Measurements from ENCODE around the gene PRKD3.

The PRKD3 gene
- total RNA-seq: 61.3 to 122 (median 80.2) reads per million in 18 experiments

DNA sequence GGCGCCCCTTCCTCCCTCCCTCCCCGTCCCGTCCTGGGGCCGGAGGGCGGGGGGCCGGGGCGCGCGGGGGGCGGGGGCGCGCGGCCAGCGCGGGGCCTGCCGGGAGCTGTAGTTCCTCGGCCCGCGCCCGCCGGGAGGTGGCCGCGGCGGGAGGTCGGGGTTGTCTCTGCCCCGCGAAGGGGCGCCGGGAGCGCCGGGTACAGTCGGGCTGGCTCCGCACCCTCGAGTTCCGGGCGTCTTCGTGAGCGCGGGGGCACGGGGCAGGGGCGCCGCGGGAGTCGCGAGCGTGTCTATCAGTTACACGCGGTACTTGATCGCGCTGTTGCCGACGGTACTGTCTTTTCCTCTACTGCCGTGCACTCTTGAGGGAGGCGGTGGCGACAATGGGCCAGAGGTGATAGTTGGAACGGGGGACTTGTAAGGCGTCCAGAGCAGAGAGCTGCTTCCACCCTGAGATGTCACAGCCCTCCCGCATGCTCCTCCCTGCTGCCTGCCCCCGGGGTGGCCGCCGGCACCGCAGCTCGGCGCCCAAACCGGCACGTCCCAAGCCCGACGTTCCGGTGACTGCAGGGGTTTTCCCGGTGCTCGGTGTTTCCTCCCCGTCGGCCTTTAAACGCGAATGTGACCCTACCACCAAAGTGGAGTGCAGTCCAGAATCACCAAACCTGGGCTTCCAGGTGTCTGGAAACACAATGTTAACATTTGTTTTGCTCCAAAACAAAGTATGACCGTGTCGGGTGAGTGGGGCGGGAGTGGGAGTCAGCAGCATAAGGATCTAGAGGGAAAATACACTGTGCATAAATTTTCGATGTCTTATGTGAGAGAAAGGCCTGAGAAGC is at the start of gene PRKD3:
Gene PRKD3 (minus strand): TSS at position 48 of the 839 bp plus-strand sequence. CDS start 8,309 bp downstream, outside the sequence.
- DNase-seq: peak; percentile 26 to 75

DNA sequence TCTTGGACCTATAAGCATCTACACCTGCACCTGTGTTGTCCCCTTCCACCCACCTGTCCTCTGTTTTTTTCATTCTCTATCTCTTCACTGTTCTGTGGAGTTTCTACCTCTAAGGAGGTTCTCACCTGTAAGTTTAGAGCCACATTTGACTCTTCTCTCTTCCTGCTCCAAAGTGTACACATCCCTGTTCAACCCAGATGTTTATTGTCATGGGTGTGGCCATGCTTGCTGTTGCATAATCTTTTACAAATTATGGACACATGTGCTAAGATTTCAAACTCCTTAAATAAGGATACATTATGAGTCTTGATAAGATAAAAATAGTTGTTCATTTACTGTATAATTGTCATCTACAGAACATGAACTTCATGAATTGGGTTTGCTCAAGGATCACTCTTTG is 47.4 kb upstream of the PRKD3 start:
- no peak for DNase-seq

DNA sequence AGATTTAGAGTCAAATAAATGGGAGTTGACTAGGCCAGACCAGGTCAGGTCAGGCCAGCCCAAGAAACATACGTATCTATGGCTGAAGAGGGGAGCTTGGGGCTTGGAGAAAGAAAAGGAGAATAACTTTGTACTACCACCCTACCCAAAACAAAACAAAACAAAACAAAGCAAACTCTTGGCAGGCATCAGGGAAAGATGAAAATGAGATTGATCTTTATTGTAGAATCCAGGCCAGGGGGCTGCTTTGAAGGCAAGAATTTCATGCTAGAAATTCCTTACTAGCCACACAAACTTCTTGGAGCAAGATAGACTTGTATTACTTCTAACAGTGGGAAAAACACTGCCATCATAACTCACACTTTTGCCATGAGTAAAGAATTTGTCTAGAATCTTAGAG is 46.0 kb upstream of the PRKD3 start:
- no peak for DNase-seq

DNA sequence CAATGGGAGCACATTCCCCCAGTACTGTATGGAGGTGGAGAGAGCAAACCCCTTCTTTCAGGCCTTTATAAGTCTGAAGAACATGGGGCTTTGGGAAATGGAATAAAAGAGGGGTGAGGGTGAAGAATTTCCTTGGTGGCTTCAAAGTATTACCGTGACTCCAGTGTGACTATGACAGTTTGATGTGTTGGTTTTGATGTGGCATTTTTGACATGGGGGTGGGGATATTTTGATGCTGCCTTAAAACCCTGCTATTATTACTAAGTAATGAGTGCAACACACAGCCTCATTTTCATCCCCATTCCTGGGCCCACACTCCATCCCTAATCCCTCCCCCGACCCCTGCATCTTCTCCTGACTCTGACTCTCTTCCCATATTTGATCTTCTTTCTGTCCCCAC is 43.4 kb upstream of the PRKD3 start:
- DNase-seq: no peak

DNA sequence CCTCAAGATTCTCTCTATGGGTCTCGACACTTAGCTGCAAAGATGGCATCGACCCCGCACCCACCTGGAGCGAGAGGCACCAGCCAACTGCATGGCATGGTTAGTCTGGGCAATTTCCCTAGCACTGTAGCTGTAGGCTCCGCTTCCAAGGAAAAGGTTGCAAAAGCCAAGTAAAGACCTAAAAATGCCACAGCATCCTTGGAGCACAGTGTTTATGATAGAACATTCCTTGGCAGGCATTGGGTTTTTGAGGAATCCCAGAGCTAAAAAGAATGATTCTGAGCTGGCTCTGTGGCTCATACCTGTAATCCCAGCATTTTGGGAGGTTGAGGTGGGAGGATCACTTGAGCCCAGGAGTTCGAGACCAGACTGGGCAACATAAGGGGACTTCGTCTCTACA is 42.7 kb upstream of the PRKD3 start:
- no peak for DNase-seq

DNA sequence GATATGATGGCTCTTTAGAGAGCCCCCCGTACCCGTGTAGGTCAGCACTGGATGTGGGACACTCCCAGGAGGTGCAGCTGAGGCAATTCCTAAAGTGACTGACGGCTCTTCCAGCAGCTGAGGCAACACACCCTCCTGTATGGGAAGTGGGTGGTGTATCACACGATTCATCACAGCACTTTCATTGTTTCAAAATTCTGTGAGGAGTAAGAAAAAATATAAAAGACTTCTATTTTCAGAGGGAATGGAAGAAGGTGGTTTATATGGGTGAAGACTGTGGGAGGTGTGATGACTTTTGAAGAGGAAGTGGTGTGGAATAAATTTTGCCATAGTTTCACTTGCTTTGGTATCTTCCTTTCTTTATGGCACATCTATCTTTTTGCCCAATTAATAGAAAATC is 42.1 kb upstream of the PRKD3 start:
- DNase-seq: peak; percentile 53 to 66

DNA sequence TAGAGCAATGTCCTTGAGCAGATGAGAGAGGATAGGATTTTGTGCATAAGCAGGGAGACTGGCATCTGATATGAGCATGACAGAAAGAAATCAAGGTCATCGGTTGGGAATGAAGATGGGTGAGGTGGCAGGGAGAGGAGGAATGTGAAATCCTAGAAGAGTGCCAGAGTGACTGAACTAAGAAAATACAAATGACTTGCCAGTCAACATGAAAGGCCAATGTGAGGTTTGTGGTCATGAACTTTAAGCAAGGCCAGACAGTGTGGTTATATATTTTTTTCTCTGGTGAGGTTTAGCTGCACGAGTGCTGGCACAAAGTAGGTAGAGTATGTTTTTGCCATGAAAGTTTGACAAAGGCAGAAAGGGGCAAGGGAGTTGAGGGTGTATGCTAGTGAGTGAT is 41.0 kb upstream of the PRKD3 start:
- DNase-seq: no peak

DNA sequence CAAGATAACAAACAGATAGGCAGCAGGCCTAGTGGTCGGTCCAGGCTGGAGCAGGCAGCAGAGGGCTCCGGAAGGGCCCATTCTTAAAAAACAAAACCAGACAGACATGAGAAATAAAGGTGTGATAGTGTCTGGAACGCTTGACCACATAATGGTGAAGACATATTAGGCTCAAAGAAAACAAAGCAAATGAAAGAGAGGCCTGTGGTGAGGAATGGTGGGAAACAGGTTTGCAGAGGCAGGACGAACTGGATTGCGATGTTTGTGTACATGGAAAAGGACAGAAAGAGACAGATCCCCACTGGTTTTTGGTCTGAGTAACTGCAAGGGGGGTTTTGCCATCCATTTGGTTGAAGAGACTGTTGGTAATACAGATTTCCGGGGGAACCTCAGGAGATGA is 39.7 kb upstream of the PRKD3 start:
- no peak for DNase-seq

DNA sequence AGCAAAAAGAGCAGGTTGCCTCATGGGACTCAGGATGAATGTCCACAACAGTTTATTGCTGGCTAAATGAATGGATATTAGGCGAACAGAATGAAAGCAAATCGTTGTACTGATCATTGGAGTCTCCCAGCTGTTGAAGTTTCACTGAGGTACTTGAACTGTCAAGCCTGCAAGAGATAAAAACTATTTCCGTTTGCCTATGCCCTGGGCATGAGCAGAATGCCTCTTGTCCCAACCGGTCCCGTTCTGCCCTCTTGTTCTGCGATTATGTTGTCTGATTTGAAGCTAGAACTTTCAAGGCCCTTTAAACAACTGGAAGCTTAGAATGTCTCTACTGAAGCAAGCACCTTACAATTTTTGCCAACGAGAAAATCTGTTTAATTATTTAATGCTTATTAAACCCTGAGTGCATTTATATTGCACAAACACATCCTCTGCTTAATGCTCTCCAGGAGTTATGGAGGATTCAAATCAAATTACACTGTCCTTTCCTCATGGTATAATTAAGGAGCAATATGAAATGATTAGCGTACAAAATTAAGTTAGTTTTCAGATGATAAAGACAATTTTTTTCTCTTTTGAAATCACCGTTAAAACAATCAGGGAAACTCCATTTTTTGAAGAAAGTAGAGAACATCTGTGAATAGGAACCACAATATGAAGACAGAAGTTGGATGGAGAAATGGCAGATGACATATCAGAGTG is 37.5 kb upstream of the PRKD3 start:
- DNase-seq: no peak

DNA sequence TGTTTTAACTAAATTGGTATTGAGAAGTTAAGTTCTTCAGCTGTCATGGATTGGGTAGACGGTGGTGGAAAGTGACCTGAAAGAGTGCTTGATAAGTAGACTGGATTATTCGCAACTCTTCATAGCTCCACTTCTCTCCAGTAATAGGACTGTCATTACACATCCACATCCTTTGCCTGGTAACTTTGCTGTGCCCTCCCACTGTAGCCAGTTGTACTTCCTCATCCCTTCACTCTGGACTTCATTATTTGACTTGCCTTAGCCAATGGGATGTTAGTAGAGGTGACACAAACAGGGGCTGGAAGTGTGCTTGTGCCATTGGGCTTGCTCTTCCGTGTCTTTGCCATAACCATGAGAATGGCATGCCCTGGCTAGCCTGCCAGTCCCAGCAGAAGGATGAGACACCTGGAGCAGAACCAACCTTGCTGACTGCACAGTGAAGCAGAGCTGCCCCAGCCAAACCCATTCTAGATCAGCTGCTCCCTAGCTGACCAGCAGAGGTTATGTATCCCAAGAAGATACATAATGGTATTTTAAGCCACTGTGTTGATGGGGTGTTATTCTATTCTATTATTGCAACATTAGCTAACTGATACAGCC is 36.7 kb upstream of the PRKD3 start:
- DNase-seq: peak; percentile 64 to 69

DNA sequence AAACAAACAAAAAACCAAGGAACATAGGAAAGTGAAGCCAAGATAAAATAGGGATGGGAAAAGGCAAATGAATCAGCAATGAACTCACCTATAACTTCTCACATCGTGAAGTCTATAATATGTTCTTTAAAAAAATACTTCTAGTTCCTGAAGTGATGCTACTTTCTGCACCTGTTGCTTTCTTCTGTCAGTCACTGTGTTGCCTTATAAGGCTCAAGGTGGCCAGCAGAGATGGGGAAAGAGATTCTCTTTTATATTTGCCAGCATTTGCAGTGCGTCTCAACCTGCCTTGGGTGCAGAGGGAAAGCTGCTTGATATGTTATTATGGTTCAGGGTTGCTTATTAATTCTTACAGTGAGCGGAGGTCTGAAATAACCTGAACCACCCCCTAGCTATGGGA is 33.8 kb upstream of the PRKD3 start:
- DNase-seq: no peak

DNA sequence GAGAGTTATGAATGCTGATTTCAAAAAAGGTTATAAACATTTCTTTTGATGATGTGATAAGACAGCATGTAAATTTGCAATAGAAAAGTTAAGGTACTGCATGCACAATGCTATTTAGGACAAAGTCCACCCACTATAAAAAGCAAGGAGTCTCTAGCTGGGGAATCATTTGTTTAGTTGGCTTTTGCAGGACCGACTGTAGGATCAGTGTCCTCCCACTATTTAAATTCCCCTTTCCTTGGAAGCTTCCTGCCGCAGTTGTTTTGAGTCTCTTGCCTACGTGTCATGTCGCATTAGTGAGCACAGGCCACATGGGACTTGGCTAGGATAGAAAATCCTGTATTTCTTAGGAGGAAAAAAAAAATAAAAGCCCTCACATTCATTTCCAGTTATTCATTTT is 32.9 kb upstream of the PRKD3 start:
- no peak for DNase-seq

DNA sequence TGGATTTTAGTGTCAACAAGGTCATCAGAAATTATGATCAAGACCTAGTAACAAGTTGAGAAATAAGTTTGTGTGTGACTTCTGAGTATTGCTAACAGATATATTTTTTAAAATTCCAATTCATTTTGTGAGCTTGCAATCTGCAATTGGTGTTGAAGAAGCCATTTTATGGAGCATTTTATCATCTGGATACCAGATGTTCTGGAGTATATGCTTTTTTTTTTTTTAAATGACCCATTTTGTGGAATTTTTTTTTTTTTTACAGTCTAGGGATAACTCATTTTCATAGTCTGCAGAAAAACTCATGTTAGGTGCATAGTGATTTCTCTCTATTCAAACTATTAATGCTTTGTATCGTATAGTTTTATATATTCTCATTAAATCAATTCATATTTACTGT is 32.4 kb upstream of the PRKD3 start:
- no peak for DNase-seq

DNA sequence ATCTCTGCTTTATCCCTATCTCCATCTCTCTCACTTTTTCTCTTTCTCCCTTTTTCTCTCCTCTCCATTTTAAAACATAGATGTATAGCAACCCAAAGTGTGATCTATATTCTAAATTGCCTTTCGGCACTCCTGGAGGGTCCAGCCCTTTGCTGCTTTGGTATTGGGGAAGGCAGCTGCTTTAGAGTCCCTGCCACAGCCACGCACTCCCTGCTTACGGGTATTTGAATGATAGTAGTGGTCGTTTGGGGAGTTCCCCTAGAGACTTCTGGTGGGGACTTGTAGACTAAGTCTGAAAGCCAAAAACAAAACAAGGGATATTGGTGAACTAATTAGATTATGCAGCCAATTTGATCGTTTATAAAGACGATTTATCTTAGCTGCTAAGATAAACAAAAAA is 31.7 kb upstream of the PRKD3 start:
- DNase-seq: no peak

DNA sequence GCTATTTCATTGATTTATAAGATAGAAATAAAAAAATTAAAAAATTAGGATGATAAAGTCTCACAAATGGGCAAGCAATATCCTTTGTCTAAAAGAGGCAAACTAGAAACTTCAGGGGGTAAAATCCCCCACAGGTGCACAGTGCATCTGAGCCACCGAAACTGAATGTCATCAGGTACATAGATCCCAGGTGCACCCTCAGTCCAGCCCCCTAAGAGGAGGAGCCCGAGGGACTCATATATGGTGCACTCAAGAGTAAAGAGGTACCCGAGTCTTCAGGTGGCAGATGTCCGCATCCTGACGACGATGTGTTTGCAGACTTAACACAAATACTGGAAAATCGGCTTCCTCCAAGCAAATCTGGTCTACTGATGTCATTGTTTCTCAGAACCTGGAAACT is 31.1 kb upstream of the PRKD3 start:
- no peak for DNase-seq

DNA sequence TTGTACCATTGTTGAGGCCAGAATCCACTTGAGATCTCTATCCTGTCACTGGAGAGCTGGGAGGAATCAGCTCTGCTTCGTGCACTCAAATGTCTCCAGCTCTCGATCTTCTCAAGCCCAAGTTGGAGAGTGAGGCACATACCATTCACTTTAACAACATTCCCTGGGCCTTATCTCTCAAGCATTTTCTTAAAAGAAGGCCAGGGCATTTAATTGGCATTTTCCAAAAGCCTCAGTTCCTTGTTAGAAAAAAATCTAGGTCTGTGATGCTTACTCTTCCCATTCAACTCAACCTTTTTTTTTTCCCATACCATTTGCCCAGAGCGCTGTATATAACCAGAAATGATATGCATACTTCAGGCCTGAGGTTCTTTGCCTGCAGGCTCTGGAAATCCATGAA is 29.9 kb upstream of the PRKD3 start:
- no peak for DNase-seq

DNA sequence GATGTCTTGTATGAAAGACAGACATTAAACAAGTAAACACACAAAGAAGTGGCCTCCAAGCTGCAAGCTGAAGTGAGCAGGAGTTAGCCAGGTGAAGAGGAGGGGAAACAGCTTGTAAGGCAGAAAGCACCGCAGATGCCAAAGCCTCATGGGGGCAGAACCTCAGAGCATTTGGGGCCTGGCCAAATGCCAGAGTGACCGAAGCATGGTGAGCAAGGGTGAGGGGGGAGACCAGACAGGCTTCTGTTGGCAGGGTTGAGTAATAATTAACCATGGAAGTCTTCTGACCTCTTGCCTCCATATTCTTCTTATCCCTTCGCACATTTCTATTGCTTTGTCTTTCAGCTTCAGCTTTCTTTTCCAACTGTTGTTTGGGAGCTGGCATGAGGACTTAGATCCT is 25.4 kb upstream of the PRKD3 start:
- DNase-seq: no peak

DNA sequence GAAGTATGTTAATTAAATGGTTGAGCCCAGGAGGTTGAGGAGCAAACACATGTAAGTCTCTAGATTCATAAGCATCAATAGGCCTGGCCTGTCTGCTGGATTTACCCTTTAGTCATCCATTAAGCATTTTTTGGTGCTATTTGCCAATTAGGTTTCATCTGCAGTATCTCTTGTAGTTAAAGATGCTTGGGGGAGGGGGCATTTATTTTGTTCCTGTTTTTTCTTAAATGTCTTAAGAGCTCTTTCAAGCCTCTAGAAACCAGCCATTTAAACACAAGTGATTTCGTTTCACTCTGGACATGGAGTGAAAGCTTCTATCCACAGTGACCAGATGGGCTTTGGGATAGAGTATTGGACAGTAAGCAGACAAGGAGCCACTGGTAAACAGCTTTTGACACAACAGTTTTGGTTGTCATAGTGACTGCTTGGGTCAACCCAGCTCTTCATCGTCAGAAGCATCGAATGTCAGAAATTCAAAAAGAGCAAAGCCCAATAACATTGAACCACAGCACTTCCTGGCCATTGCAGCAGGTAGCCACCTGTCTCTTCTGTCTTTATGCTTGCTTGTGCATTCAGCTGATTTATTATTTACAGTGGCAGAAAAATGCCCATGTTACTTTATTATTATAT is 24.7 kb upstream of the PRKD3 start:
- peak; percentile 27 to 64 for DNase-seq

DNA sequence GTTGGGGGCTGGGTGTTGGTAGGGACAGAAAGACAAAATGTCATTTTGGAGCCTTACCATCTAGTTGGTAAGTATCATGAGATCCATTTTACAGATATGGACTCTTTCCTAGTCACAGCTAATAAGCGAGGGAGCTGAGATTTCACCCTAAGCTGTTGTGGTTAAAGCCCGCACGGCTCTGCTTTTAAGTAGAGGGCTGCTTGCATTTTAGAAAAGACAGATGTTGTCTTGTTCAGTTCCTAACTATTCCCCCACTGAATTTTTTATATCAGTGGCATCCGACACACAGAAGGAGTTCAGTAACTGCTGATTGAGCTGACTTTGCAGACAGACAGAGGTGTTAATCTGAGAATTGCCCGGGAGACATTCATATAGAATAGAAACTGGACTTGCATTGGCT is 23.5 kb upstream of the PRKD3 start:
- DNase-seq: no peak

DNA sequence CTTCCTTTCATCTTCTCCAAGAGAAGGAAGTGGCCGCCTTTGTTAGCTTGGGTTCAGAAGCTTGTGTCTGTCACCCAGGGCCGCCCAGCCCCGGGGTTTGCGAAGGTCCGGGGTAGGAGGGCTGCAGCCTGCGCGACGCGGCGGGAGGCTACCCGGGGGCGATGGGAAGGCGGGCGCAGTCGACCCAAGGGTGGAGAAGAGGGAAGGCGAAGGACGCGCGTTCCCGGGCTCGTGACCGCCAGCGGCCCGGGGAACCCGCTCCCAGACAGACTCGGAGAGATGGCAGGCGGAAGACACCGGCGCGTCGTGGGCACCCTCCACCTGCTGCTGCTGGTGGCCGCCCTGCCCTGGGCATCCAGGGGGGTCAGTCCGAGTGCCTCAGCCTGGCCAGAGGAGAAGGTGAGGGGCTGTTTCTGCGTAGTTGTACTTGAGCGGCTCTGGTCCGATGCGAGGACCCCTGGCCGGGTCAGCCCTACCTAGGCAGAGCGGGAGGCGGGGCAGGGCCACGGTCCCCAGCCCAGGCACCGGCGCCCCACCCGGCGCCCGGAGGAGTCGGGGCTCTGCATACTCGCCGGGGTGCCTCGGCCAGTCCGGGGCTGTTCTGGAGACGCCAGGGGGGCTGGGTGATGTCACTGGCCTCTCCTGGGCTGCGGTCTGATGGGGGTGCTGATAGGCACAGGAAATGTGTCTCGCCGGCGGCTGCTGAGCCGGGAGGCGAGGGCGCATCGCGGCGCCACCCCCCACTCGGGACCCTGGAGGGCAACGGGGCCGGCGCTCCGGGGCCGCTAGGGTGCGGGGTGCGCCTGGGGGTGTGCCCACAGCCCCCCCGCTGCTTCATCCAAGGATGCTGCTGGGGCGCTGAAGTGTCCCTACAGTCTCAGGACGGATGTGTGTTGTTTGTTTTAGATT is 20.1 kb upstream of the PRKD3 start, which contains the start of gene QPCT:
Gene QPCT (plus strand): TSS at position 178 of the 909 bp plus-strand sequence. CDS start 102 bp downstream, at position 280.
- peak; percentile 35 to 62 for DNase-seq

DNA sequence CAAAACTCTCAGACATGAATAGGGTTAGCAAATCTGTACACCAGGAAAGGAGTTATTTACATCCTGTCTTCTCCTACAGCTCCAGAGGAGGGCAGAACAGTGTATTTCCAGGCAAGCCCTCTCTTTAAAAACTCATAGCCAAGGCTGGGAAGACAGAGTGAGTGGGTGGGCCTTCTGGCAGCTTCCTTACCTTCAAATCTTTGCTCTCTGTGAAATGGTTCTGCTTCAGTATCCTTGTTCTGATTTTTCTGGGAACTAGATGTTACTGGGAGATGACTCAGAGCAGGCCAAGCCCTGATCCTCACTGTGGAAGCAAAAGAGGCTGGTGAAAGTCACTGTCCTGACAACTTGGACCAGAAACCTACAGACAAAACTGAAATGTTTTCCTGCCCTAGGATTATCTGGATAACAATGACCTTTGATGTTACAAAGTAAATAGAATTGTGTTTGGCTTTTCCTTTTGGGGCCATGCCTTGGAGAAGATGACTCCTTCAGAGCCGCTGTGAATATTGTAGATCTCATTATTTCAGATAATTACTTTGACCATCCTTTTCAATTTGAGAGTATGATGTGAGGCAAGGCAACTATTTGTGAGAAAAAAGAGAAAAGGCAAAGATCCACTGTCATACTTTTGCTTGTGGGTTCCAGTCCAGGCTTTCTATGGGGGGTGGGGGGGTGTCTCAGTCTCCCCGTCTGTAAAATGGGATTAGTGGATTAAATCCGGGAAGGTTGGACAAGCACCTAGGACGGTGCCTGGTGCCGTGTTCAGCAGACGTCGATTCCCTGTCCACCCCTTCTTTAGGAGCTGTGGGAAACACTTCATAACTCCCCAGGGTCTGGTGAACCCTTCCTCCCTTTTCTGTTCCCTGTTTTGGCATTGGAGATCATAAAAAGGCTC is 19.2 kb upstream of the PRKD3 start:
- DNase-seq: peak; percentile 72 to 81

Measured in inflammatory macrophage (primary cell).